IPS-18a (cell line): ENCODE measurements around the gene IPPK.

Experiments
- H3K27ac ChIP-seq: one replicate; pipeline ENCODE4 v1.5.1; 2013; ENCODE audit warnings: low read length
- H3K27me3 ChIP-seq: one replicate; pipeline ENCODE4 v1.6.1; 2013; ENCODE audit warnings: mild to moderate bottlenecking, low read length; ENCODE audit not compliant: control insufficient read depth, insufficient read depth
- H3K36me3 ChIP-seq: one replicate; pipeline ENCODE4 v1.6.1; 2013; ENCODE audit warnings: low read depth, low read length; ENCODE audit not compliant: control insufficient read depth
- H3K4me1 ChIP-seq: one replicate; pipeline ENCODE4 v1.6.1; 2013; ENCODE audit warnings: low read depth, low read length; ENCODE audit not compliant: control insufficient read depth
- H3K4me3 ChIP-seq: one replicate; pipeline ENCODE4 v1.5.1; 2013; ENCODE audit warnings: low read length
- H3K9ac ChIP-seq: one replicate; pipeline ENCODE4 v1.6.1; 2013; ENCODE audit warnings: mild to moderate bottlenecking, low read length, moderate library complexity
- H3K9me3 ChIP-seq: one replicate; pipeline ENCODE4 v1.6.1; 2013; ENCODE audit warnings: low read depth, low read length; ENCODE audit not compliant: control insufficient read depth

The IPPK gene

GRCh38 chr9:92654481-92655301, 15.2 kb downstream of the IPPK start:
- H3K9ac ChIP-seq: no peak overlapping the region
- H3K27me3 ChIP-seq: no peaks in the 10 kb centered on the region
- H3K36me3 ChIP-seq: peaks cover 7% of the 10 kb centered on the region
- no peak overlapping the region for H3K27ac ChIP-seq
- H3K9me3 ChIP-seq: no peaks in the 10 kb centered on the region
- peaks cover 2% of the 10 kb centered on the region for H3K4me1 ChIP-seq
- no peak overlapping the region for H3K4me3 ChIP-seq

DNA sequence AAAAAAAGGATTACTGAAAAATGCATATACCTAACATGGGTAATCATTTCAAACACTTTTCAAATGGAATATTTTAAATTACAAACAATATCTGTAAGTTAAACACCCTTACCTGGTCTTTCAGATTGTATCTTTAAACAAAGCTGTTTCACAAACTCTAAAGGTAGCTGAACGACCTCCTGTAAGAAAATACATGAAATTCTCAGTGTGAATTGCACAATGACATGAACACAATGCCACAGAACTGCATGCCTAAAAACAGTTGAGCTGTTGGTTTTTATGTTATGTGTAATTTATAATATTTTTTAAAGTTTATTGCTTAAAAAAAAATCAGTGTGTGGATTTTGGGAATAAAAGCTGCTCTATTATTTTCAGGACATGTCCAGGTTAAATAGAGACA, 17.5 kb downstream of the IPPK start:
- no peaks in the 10 kb centered on the region for H3K4me1 ChIP-seq
- no peaks in the 10 kb centered on the region for H3K27me3 ChIP-seq
- H3K9me3 ChIP-seq: no peaks in the 10 kb centered on the region
- H3K9ac ChIP-seq: no peak overlapping the region
- no peak overlapping the region for H3K4me3 ChIP-seq
- H3K27ac ChIP-seq: no peak overlapping the region
- H3K36me3 ChIP-seq: peaks cover 18% of the 10 kb centered on the region

- H3K9ac ChIP-seq: no peak overlapping the region
- H3K4me3 ChIP-seq: no peak overlapping the region
- no peaks in the 10 kb centered on the region for H3K27me3 ChIP-seq
- H3K27ac ChIP-seq: no peak overlapping the region
- peaks cover 22% of the 10 kb centered on the region for H3K36me3 ChIP-seq
- no peaks in the 10 kb centered on the region for H3K9me3 ChIP-seq
- no peaks in the 10 kb centered on the region for H3K4me1 ChIP-seq
These were observed 18.9 kb downstream of the IPPK start for GRCh38 chr9:92650839-92651621.

DNA sequence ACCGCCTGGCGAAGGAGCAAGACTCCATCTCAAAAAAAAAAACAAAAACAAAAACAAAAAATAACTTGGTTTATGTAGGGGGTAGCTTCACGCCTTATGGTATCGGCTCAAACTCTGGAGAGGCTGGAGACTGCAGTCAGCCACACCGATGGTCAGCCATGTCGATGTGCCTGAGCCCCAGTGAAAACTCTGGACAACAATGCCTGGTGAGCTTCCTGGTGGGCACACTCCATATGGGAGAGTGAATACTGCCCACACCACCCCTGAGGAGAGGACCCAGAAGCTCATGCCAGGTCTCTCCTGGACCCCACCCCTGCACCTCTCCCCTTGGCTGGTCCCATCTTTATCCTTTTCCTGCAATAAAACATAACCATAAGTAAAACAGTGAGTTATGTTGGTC, 19.6 kb downstream of the IPPK start:
- no peak overlapping the region for H3K9ac ChIP-seq
- no peaks in the 10 kb centered on the region for H3K27me3 ChIP-seq
- H3K36me3 ChIP-seq: peaks cover 19% of the 10 kb centered on the region
- no peaks in the 10 kb centered on the region for H3K4me1 ChIP-seq
- no peak overlapping the region for H3K4me3 ChIP-seq
- no peak overlapping the region for H3K27ac ChIP-seq
- H3K9me3 ChIP-seq: no peaks in the 10 kb centered on the region

DNA sequence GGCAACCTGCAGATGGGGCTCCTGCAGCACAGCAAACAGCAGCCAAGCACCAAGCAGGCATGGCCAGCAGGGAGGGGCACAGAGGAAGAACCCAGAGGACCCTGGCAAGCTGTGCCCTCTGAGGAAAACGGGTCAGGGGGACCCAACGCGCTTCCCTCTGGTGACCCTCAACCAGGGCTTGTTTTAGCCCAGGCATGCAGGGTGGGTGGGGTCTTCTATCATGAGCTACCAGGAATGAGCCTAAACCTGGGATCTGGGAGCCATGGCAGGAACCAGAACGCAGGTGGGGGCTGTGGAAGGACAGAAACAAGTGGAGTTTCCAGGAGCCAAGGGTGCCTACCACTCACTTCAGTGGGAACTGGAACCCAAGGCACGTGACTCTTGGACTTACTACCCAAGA, 20.9 kb downstream of the IPPK start:
- no peak overlapping the region for H3K9ac ChIP-seq
- H3K4me1 ChIP-seq: no peaks in the 10 kb centered on the region
- no peaks in the 10 kb centered on the region for H3K27me3 ChIP-seq
- no peak overlapping the region for H3K4me3 ChIP-seq
- no peaks in the 10 kb centered on the region for H3K9me3 ChIP-seq
- H3K27ac ChIP-seq: no peak overlapping the region
- peaks cover 28% of the 10 kb centered on the region for H3K36me3 ChIP-seq

- Histone ChIP-seq H3K9ac (no peak overlapping the region), H3K36me3 (peaks cover 32% of the 10 kb centered on the region), H3K27me3 (no peaks in the 10 kb centered on the region), H3K9me3 (no peaks in the 10 kb centered on the region), H3K4me3 (no peak overlapping the region), H3K27ac (no peak overlapping the region), H3K4me1 (no peaks in the 10 kb centered on the region)
These were observed 21.4 kb downstream of the IPPK start for GRCh38 chr9:92648474-92648971.

DNA sequence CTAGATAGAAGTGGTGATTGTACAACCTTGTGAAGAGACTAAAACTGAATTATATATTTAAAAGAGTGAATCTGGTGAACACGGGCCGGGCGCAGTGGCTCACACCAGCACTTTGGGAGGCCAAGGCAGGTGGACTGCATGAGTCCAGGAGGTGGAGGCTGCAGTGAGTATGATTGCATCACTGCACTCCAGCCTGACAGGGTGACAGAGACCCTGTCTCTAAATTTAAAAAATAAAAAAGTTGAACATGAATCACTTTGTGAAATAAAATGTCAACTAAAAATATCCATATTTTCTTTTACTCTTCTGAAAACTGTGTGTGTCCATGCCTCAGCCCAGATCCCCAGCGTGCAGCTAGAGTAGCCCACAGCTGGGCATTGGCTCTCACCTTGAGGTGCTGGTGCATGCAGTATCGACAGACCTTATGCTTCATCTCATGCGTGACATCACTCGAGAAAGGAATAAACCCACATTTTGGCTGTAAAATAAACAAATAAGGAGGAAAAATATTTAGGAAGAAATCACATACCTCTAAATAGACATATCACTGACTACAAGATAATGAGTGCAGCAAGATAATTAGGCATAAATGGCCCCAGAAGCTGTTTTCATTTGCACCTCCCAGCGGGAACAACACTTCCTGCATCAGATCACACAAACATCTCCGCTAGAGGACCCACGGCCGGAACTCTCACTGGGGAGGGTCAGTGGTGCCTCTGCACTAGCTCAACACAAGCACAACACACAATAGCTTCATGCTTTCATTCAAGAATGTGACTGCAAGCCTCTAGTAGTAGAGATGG, 22.1 kb downstream of the IPPK start:
- Histone ChIP-seq H3K4me3 (no peak overlapping the region), H3K4me1 (no peaks in the 10 kb centered on the region), H3K36me3 (peaks cover 39% of the 10 kb centered on the region), H3K9me3 (no peaks in the 10 kb centered on the region), H3K9ac (no peak overlapping the region), H3K27ac (no peak overlapping the region), H3K27me3 (no peaks in the 10 kb centered on the region)

DNA sequence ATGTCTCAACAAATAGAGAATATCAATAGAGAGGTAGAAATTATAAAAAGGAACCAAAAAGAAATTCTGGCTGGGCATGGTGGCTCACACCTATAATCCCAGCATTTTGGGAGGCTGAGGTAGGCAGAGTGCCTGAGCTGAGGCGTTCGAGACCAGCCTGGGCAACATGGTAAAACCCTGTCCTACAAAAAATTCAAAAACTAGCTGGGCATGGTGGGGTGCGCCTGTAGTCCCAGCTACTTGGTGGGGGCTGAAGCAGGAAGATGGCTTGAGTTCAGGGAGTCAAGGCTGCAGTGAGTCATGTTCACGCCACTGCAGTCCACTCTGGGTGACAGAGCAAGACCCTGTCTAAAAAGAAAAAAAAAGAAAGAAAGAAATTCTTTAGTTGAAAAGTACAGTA, 24.9 kb downstream of the IPPK start:
- no peak overlapping the region for H3K27ac ChIP-seq
- H3K36me3 ChIP-seq: peaks cover 54% of the 10 kb centered on the region
- H3K4me3 ChIP-seq: no peak overlapping the region
- no peaks in the 10 kb centered on the region for H3K9me3 ChIP-seq
- H3K4me1 ChIP-seq: no peaks in the 10 kb centered on the region
- H3K27me3 ChIP-seq: no peaks in the 10 kb centered on the region
- no peak overlapping the region for H3K9ac ChIP-seq

- Histone ChIP-seq H3K36me3 (peaks cover 55% of the 10 kb centered on the region), H3K9ac (no peak overlapping the region), H3K4me1 (no peaks in the 10 kb centered on the region), H3K27me3 (no peaks in the 10 kb centered on the region), H3K9me3 (no peaks in the 10 kb centered on the region), H3K4me3 (no peak overlapping the region), H3K27ac (no peak overlapping the region)
These were observed 25.7 kb downstream of the IPPK start for GRCh38 chr9:92644278-92644677.

- Histone ChIP-seq H3K36me3 (peaks cover 55% of the 10 kb centered on the region), H3K4me3 (no peak overlapping the region), H3K27ac (no peak overlapping the region), H3K9me3 (no peaks in the 10 kb centered on the region), H3K27me3 (no peaks in the 10 kb centered on the region), H3K9ac (no peak overlapping the region), H3K4me1 (no peaks in the 10 kb centered on the region)
These were observed 27.4 kb downstream of the IPPK start for GRCh38 chr9:92642564-92642963.

GRCh38 chr9:92642041-92642451, 27.9 kb downstream of the IPPK start:
- H3K4me1 ChIP-seq: no peaks in the 10 kb centered on the region
- H3K9ac ChIP-seq: no peak overlapping the region
- H3K36me3 ChIP-seq: peaks cover 54% of the 10 kb centered on the region
- H3K27me3 ChIP-seq: no peaks in the 10 kb centered on the region
- H3K9me3 ChIP-seq: no peaks in the 10 kb centered on the region
- no peak overlapping the region for H3K4me3 ChIP-seq
- H3K27ac ChIP-seq: no peak overlapping the region
